Activated naive CD4-positive, alpha-beta T cell treated with anti-CD3 and anti-CD28 coated beads, Interleukin-2, amount 50 U/mL, for 72 hours (primary cell): ENCODE measurements around the gene DEFB128. TPM values are rescaled to one million over a fixed set of nuclear protein-coding genes. Genes with fewer than 3 reads are reported as not detected.
"Not testable (repeated sequence)": the region's sequence is repeated elsewhere in the genome, so short reads cannot be mapped to it uniquely, and the experiment has no call there.

ENCODE experiments used
- ATAC-seq, 2 donors: fragments of 150-1000 bp; cut with Tn5 transposase; 2 replicates each; pipeline ENCODE4 v1.10.0; 2021; ENCODE audit warnings: mild to moderate bottlenecking in 2 of 2, moderate library complexity in 2 of 2
- DNase-seq, 2 donors: peaks; one replicate each; pipeline ENCODE4 v3.0.0; 2021 to 2022; ENCODE audit warnings: low spot score in 2 of 2
- H3K27ac Mint-ChIP-seq, 2 donors: one replicate each; pipeline ENCODE4 v1.8.0; 2022; ENCODE audit warnings: mild to moderate bottlenecking in 2 of 2, mixed read lengths in 2 of 2
- H3K36me3 Mint-ChIP-seq, 2 donors: one replicate each; pipeline ENCODE4 v1.8.0; 2022; ENCODE audit warnings: mixed read lengths in 2 of 2
- H3K9me3 Mint-ChIP-seq, 2 donors: one replicate each; pipeline ENCODE4 v1.8.0; 2022; ENCODE audit warnings: mixed read lengths in 2 of 2
- total RNA-seq, 2 donors: library from RNA; stranded (reverse); gene quantifications; one replicate each; pipeline ENCODE4 v1.2.3, GENCODE V29; 2022

Gene DEFB128
- not detected for total RNA-seq

DNA sequence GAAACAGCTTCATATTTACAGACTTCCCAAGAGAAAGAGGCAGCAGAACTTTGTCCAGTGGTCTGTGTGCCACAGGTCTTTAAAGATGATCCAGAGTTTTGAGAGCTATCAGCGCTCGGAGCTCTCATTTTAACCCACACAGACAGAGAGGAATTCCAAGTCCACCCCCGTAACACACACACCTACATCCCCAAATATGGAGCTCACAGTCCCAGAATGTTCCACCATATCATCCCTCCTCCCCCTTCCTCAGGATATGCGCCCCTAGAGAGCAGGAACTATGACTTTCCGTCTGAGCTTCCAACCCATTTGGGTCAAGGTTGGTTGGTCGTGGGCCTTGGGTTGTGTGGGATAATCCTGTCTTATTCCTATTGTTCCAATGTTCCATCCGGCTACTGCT, at the start of gene DEFB128:
DEFB128 (minus strand) TSS at position 101 of the 400 bp plus-strand sequence; CDS start at position 13, 88 bp downstream.
- H3K27ac Mint-ChIP-seq = no peak within 1 kb of the TSS
- peaks cover 3 to 4% of the 10 kb centered on the region in 2 donors for H3K9me3 Mint-ChIP-seq
- H3K36me3 Mint-ChIP-seq = peaks cover 8% of the 10 kb centered on the region in 2 donors
- DNase-seq (no peak), ATAC-seq (no peak)

DNA sequence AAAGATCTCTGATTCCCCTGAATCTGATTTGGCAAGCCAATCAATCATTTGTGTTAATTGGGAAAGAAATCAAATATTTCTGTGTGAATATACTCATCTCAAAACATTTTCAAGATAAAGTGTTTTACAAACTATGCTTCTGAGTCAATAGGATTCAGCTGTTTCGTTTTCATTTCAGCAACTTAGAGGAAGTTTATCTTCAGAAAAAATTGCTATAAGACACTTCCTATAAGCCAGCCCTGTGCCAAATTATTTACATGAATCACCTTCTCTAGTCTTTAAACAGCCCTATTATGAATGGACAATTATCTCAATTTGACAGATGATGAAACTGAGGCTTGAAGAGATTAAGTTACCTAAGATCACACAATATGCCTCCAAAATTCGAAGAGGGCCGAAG, 48.4 kb upstream of the DEFB128 start:
- no peaks in the 10 kb centered on the region for H3K36me3 Mint-ChIP-seq
- ATAC-seq (peak; percentile 68 to 89), DNase-seq (no peak)
- peak overlapping the region; percentile 79 to 87 for H3K27ac Mint-ChIP-seq
- H3K9me3 Mint-ChIP-seq = no peaks in the 10 kb centered on the region

DNA sequence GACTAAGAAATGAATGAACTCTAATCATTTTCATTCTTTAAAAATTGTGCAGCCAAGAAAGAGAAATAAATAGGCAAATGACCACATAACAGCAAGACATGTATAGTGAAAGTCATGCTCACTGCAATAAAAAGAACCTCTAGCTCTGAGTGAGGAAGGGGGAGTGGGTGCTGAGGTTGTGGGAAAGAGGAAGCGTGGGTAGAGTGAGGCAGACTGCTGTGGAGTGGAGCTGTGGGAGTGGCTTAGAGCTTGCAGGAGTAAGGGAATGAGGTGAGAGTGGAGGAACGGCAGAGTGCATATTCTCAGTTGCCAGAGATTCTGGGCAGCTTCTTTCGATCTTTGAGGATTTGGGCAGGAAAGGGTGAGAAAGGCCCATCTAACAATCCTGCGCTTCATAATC, 48.0 kb upstream of the DEFB128 start:
- peak overlapping the region; percentile 79 to 87 for H3K27ac Mint-ChIP-seq
- H3K36me3 Mint-ChIP-seq = no peaks in the 10 kb centered on the region
- peak in 1 of 2 donors; percentile 22 for DNase-seq
- H3K9me3 Mint-ChIP-seq = no peaks in the 10 kb centered on the region
- ATAC-seq = peak; percentile 85 to 95

DNA sequence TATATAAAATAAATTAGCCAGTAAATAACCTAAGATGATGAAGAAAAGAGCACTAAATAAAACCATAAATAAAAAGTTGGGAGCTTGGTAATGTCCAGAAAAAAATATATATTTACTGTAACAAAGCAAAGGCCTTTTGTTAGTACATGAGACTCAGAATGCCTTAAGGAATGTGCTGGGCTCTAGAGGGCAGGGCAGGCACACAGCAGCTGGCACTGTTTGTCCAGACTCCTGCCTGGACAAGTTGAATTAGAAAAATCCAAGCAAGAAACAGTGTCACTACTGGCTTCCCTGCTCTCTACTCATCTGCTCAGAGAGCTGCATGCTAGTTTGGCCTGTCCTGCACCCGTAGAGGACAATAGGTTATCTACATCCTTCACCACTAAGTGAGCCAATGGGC, 46.4 kb upstream of the DEFB128 start:
- no peaks in the 10 kb centered on the region for H3K36me3 Mint-ChIP-seq
- ATAC-seq (no peak), DNase-seq (no peak)
- peaks cover 0 to 4% of the 10 kb centered on the region in 2 donors for H3K9me3 Mint-ChIP-seq
- no peak overlapping the region for H3K27ac Mint-ChIP-seq

DNA sequence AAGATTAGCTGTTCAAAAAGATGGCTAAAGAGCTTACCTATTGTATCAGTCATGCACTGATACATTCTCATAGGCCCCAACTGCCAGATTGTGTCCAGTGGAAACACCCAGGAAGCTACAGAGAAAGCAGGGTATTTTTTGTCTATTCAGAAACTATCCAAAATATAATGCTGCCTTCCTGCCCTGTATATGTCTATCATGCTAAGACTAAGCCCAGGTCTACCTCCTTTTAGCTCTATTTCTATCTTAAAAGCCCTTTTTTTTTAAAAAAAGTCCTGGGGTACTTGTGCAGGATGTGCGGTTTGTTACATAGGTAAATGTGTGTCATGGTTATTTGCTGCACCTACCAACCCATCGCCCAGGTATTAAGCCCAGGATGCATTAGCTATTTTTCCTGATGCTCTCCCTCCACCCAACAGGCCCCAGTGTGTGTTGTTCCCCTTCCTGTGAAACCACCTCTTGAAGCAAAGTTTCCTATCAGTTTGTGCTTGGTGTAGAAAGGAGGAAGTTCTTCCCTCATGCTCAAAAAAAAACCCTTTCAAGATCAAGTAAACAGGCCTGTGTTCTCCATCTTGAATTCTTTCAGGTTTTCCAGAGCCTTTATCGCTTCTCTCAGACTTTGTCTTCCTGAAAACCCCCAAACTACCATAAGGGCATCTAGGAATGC, 38.1 kb upstream of the DEFB128 start:
- Mint-ChIP-seq H3K36me3 (peaks cover 0 to 6% of the 10 kb centered on the region in 2 donors), H3K9me3 (peaks cover 4 to 12% of the 10 kb centered on the region in 2 donors), H3K27ac (peak overlapping the region in 1 of 2 donors; percentile 24)
- DNase-seq (no peak), ATAC-seq (no peak)

DNA sequence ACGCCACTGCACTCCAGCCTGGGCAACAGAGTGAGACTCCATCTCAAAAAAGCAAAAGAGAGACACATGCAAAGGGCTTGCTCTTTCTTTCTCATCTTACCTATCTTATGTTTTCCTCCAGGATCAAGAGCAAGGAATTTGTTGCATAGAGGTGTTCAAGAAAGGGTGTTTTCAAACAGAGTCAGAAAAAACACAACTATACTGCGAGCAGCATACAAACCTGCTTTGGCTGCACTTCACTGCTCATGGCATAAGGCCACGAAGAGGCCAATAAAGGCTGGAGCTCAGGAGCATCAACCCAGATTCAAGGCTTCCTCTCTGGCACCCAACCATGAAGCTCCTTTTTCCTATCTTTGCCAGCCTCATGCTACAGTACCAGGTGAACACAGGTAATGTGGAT, 37.4 kb upstream of the DEFB128 start, which contains the start of gene DEFB129:
DEFB129 (plus strand) TSS at position 301 of the 400 bp plus-strand sequence; CDS start at position 332, 31 bp downstream.
- peaks cover 0 to 6% of the 10 kb centered on the region in 2 donors for H3K36me3 Mint-ChIP-seq
- peak within 1 kb of the TSS in 1 of 2 donors; percentile 24 for H3K27ac Mint-ChIP-seq
- DNase-seq (no peak), ATAC-seq (no peak)
- H3K9me3 Mint-ChIP-seq = peaks cover 4 to 10% of the 10 kb centered on the region in 2 donors

DNA sequence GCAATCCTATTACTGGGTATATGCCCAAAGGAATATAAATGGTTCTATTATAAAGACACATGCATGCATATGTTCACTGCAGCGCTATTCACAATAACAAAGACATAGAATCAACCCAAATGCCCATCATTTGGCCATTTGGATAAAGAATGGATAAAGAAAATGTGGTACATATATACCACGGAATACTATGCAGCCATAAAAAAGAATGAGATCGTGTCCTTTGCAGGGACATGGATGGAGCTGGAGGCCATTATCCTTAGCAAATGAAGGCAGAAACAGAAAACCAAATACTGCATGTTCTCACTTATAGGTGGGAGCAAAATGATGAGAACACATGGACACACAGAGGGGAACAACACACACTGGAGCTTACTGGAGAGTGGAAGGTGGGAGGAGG, 36.4 kb upstream of the DEFB128 start:
- H3K9me3 Mint-ChIP-seq, H3K27ac Mint-ChIP-seq, ATAC-seq, H3K36me3 Mint-ChIP-seq, DNase-seq: not testable (repeated sequence)

DNA sequence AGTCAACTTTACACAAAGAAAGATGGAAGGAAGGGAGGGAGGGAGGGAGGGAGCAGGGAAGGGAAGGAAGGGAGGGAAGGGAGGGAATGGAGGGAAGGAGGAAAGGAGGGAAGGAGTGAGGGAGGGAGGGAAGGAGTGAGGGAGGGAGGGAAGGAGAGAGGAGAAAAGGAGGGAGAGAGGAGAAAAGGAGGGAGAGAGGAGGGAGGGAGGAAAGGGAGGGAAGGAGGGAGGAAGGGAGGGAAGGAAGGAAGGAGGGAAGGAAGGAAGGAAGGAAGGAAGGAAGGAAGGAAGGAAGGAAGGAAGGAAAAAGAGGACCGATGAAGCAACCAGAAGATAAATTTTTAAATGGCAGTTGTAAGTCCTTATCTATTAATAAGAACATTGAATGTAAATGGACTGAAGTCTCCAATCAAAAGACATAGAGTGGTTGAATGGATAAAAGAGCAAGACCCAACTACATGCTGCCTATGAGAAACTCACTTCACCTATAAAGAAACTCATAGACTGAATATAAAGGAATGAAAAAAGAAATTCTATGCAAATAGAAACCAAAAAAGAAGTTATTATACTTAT, 31.8 kb upstream of the DEFB128 start:
- Mint-ChIP-seq H3K9me3 (peaks cover 0 to 4% of the 10 kb centered on the region in 2 donors), H3K36me3 (peaks cover 0 to 6% of the 10 kb centered on the region in 2 donors), H3K27ac (no peak overlapping the region)
- DNase-seq (no peak), ATAC-seq (no peak)

DNA sequence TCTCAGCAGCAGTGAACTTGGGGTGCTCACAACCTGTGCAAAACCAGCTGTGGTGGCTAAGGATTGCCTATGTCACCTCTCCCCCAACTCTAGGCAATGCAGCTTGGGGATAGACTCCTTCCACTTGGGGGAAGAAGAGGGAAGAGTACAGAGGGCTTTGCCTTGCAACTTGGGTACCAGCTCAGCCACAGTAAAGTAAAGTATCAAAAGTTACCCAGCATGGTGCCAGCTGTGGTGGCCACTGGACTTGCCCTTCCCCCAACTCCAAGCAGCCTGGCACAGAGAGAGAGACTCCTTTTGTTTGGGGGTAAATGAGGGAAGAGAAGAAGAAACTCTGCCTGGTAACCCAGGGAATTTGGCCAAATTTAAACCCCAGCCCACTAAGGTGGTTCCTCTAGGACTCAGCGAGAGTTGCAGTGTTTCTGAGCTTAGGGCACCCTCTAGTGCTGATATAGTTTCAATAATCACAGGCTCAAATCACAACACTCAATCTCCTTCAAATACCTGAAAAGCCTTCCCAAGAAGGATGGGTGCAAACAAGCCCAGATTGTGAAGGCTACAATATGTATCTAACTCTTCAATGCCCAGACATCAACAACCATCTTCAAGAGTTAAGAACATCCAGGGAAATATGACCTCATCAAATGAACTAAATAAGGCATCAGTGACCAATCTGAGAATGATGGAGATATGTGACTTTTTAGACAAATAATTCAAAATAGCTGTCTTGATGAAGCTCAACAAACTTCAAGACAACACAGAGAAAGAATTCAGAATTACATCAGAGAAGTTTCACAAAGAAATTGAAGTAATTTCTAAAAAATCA, 30.0 kb upstream of the DEFB128 start:
- Mint-ChIP-seq H3K36me3 (no peaks in the 10 kb centered on the region), H3K27ac (no peak overlapping the region), H3K9me3 (no peaks in the 10 kb centered on the region)
- peak in 1 of 2 donors; percentile 50 for ATAC-seq
- no peak for DNase-seq

DNA sequence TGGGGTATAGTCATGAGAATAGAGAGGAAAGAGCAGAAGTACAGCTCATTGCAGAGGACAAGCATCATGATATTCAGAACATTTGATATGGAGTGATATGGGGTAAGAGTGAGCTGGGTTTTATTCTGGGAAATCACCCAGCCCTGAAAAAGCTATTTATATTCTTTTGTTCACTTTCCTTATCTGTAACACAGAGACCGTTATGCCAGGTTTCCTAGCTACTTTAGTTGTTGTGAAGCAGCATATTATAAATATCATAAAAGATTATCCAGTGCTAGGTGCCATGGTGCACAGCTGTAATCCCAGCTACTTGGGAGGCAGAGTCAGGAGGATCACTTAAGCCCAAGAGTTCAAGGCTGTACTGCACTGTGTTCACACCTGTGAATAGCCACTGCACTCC, 27.8 kb upstream of the DEFB128 start:
- Mint-ChIP-seq H3K27ac (no peak overlapping the region), H3K9me3 (no peaks in the 10 kb centered on the region), H3K36me3 (no peaks in the 10 kb centered on the region)
- no peak for DNase-seq
- no peak for ATAC-seq

DNA sequence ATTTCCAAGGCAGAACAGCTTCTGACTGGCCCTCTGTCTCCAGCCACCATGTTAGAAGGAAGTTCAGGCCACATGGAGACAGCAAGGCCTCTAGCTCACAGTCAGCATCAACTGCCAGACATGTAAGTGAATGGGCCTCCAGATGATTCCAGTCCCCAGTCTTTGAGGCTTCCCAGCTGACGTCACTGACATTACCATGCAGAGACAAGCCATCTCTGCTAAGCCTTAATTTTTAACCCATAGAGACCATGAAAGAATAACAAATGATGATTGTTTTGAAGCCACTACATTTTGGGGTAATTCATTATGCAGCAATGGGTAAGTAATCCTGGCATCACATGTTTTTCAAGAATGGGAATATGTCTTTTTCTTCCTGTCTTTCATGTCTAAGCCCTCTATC, 26.3 kb upstream of the DEFB128 start:
- H3K9me3 Mint-ChIP-seq = no peaks in the 10 kb centered on the region
- H3K27ac Mint-ChIP-seq = no peak overlapping the region
- DNase-seq = no peak
- ATAC-seq = no peak
- no peaks in the 10 kb centered on the region for H3K36me3 Mint-ChIP-seq

DNA sequence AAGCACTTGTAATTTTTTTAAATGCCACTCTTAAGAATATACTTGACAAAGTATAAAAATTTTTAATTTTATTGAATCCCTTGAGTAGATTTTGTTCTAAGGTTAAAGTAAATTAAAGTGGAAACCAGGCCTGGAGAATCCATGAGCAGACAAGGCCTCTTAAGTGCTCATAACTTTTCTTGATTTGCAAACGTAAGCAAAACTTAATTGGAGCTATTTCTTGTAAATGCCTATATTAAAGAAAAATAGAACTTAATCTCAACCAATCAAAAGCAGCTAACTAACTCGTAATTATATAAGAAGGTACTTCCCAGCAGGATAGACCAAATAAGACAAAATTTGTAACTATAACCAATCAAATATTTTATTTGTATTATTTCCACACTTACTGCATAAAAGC, 24.9 kb upstream of the DEFB128 start:
- no peak for DNase-seq
- no peak for ATAC-seq
- Mint-ChIP-seq H3K27ac (no peak overlapping the region), H3K36me3 (no peaks in the 10 kb centered on the region), H3K9me3 (no peaks in the 10 kb centered on the region)

DNA sequence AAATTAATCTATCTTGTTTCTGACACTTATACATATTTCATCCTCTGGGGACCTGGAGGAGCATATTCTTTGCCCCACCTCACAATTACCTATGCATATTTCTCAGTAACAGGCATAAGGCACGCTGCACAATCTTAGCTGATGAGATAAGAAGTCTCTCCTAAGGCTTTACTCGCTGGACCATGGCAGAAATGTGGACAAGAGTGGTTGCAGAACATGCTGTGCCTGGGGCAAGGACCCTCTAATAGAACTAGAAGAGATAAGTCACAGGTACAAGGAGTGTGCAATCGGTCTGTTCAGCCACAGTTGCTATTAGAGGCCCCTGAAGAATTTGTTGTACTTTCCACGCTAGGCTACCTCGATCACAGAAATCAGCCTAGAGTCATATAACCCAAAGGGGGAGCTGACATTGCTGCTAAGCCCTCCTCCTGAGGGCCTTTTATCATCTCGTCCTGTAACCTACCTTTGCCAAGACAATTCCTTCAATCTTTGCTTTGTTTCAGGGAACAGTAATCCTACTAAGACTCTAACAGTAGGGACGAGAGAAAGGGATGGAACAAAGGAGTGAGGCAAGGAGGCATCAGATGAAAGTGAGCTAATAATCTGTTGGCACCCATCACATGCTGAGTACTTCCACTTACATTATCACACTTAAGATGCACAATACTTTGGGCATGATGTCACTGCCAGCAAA, 21.4 kb upstream of the DEFB128 start:
- DNase-seq (no peak), ATAC-seq (no peak)
- Mint-ChIP-seq H3K36me3 (no peaks in the 10 kb centered on the region), H3K9me3 (no peaks in the 10 kb centered on the region), H3K27ac (no peak overlapping the region)

DNA sequence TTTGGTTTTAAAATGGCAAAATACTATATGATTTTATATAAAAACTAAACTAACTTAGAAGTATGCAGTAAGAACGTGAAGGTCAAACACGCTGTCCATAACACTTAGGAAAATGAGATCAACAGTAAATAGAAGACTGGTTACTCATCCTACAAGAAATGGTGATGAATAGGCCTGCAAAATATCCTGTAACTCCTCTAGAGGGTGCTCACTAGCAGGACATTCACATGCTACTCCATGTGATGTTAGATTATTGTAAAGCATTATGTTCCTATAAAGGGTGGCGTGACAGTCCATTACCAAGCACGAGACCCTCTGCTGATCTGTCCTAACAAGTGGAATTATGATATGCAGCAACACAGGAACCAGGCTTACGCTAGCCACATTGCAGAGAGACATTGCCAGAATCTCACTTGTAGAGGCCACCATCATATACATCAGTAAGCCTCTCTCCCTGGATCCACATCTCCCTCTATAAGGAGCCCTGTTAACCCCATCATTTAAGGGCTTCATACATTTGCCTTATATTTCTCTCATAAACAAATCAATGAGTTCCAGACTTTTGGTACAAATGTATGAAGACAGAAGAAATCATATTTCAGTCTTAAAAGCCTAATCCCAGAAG, 19.5 kb upstream of the DEFB128 start:
- no peaks in the 10 kb centered on the region for H3K9me3 Mint-ChIP-seq
- H3K27ac Mint-ChIP-seq = no peak overlapping the region
- DNase-seq = peak in 1 of 2 donors; percentile 9
- peak; percentile 83 to 92 for ATAC-seq
- no peaks in the 10 kb centered on the region for H3K36me3 Mint-ChIP-seq

DNA sequence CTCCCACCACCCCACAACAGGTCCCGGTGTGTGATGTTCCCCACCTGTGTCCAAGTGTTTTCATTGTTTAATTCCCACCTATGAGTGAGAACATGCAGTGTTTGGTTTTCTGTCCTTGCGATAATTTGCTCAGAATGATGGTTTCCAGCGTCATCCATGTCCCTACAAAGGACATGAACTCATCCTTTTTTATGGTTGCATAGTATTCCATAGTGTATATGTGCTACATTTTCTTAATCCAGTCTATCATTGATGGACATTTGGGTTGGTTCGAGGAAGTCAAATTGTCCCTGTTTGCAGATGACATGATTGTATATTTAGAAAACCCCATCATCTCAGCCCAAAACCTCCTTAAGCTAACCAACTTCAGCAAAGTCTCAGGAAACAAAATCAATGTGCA, 14.1 kb upstream of the DEFB128 start:
- H3K36me3 Mint-ChIP-seq, ATAC-seq, H3K9me3 Mint-ChIP-seq, DNase-seq, H3K27ac Mint-ChIP-seq: not testable (repeated sequence)

DNA sequence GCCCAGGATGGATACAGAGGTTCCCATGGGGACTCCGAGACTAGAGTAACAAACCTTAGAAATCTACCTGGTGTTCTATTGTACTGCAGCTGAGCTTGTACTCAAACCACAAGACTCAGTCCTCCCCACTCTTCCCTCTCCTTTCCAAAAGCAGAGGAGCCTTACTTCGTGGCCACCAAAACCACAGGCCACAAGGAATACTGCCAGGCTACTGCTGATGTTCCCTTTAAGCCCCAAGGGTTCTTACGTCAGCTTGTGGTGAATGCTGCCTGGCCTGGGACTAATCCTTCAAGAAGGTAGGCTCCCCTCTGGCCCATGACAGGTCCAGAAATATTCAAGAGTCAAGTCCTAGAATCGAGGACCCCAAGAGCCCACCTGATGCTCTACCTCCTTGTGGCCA, 10.5 kb upstream of the DEFB128 start:
- no peaks in the 10 kb centered on the region for H3K36me3 Mint-ChIP-seq
- DNase-seq (no peak), ATAC-seq (no peak)
- no peak overlapping the region for H3K27ac Mint-ChIP-seq
- H3K9me3 Mint-ChIP-seq = no peaks in the 10 kb centered on the region
